PC-9 (cell line): ENCODE results near the gene SPTB.

Source experiments
- EZH2 ChIP-seq: fragments of 200-600 bp; sonication (generic); IDR thresholded peaks from 2 replicates; pipeline ENCODE4 v1.8.0; 2017; ENCODE audit warnings: antibody characterized with exemption, low read depth
- TF ChIP-seq, protein P1 (sequence below): fragments of 200-600 bp; sonication (generic); conservative IDR thresholded peaks from 2 replicates; pipeline ENCODE4 v1.6.1; 2017; ENCODE audit warnings: mixed run types, antibody characterized with exemption, mild to moderate bottlenecking, moderate library complexity

DNA sequence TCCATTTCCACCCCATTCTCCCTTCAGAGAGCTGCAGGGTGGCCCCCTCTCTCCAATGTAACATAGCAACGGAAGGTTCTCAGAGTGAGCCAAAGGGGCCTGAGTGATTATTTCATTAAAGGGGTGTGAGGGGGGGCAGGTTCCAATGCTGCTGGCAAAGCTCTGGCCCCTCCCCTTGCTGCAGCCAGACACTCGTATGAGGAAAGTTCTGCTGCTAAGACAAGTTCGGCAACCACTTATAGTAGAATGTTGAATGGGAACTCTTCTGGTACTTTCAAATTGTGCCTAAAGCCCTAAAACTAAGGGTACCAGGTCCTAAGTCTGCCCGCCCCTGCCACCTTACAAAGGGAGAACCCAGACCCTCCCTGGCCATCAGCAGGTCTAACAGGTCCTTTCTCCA lies 125.7 kb downstream of the SPTB start:
- TF ChIP-seq, protein P1, sequence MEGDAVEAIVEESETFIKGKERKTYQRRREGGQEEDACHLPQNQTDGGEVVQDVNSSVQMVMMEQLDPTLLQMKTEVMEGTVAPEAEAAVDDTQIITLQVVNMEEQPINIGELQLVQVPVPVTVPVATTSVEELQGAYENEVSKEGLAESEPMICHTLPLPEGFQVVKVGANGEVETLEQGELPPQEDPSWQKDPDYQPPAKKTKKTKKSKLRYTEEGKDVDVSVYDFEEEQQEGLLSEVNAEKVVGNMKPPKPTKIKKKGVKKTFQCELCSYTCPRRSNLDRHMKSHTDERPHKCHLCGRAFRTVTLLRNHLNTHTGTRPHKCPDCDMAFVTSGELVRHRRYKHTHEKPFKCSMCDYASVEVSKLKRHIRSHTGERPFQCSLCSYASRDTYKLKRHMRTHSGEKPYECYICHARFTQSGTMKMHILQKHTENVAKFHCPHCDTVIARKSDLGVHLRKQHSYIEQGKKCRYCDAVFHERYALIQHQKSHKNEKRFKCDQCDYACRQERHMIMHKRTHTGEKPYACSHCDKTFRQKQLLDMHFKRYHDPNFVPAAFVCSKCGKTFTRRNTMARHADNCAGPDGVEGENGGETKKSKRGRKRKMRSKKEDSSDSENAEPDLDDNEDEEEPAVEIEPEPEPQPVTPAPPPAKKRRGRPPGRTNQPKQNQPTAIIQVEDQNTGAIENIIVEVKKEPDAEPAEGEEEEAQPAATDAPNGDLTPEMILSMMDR: no peak
- no peak for TF ChIP-seq EZH2
